GM10847 (cell line): Measurements from ENCODE around the gene PRKCH.

Source experiments
- POLR2A ChIP-seq: IDR thresholded peaks from 2 replicates; pipeline ENCODE4 v1.6.1; 2011; ENCODE audit not compliant: insufficient read length; ENCODE audit errors: extremely low read depth

The PRKCH gene

GRCh38 chr14:61498303-61498702, 176.9 kb downstream of the PRKCH start:
- TF ChIP-seq POLR2A, result no peak

GRCh38 chr14:61498811-61499210, 177.4 kb downstream of the PRKCH start:
- no peak for TF ChIP-seq POLR2A

GRCh38 chr14:61499991-61500390, 178.6 kb downstream of the PRKCH start:
- no peak for TF ChIP-seq POLR2A

- TF ChIP-seq POLR2A, result no peak
Observed at GRCh38 chr14:61501714-61502458, 180.5 kb downstream of the PRKCH start.

DNA sequence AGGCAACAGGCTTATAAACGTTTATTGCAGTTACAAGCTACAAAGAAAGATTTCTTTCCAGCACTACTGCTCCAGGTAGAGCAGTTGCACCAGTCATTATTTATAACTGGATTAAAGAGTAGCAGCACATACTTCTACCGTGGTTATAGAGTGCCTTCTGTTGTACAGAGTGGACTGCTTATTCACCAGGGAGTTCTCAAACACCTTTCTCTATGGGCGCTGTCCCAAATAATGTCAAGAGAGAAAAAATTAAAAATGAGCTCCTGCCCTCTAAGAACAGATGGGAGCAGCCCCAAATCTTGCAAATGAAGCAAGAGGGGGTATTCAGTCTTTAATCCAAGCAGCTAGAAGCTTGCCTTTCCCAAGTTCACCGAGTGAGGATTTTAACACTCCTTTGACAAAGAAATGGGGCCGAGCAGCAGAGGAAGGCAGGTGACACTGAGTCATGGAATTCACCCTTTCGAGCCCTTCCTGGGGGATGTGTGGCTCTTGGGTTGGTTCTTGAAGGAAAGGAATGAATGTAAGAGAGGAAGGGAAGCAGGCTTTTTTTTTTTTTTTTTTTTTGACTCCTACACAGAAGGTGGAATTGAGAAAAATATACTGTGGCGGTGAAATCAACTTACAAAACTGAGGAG, 181.2 kb downstream of the PRKCH start:
- no peak for TF ChIP-seq POLR2A

DNA sequence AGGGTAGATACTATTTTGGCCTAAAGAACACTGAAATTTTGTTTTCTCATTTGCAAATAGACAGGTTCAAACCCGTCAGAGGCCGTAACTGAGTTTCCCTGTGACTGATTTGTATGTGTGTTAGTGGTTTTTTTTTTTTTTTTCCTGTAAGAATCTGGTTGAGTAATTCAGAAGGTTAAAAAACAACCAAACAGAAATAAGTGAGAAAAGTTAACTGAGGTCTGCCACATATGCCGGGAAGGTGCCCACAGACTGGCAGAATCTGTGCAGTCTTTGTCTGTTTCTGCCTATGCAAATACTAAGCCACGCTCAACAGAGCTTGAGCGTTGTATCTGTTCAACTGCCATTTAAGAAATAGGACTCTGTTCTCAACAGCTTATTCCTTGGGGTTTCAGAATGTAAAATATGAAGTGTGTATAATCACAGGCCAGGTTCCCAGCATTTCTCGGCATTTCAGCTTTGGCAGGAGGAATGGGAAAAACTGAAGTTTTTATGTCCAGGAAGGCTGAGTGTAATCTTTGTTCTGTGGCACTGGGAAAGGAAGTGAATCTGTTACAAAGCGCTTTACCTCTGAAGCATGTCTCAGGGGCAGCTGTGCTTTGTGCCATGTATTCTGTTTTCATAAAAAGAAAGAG, 181.9 kb downstream of the PRKCH start:
- TF ChIP-seq POLR2A, result no peak

DNA sequence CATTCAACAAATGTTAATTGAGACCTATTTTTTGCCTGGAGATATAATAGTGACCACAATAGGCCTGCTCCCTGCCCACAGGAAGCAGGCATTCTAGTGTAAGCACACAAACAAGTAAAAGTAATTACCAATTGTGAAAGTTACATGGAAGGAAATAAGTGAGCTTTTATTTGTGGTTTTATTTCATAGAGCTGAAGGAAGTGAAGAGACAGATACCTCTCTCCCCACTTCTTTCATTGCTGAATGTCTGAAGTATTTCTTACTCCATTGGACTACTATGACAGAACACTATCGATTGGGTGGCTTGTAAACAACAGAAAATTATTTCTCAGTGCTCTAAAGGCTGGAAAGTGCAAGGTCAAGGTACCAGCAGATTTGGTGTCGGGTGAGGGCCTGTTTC, 183.5 kb downstream of the PRKCH start:
- TF ChIP-seq POLR2A, result no peak

DNA sequence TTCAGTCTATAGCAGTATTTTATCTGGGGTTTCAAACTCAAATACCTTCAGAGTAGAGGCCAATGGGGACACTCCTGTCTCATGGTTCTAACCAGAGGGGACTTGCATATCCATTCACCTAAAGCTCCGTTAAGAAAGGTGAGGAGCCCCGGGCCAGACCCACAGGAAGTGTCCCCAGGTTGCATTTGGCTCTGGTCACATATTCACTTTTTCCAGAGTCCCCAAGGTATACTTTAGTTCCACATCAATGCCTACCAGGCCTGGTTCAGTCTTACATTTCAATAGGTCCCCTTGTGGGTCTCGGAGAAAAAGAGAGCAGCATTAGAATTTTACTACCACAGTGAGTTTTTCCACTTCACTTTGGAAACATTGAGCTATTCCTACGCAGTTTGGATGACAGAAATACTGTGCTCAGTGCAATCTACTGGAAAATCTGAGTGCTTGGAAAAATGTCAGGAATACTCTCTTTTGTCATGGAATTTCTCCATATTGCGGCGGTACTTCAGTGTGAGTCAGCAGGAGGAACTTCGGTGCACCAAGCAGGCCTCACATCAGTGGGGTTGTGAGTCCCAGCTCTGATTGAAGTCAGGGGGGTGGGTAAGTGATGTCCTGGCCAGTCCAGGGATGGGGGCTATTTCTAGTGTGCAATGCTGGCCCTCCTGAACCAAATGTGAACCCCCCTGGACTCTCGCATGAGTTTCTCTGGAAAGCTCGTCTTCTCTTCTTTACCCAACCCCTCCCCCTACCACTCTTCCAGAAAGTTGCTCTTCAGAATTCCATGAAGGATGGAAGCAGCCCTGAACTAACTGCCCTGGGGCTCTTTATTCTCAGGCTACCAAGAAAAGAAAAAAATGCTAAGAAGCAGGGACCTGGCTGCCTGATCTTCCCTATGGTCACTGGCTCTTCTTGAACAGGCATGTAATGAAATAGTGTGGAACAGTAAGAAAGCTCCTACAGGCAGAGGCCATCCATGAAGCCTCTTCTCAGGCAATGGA, 184.7 kb downstream of the PRKCH start:
- TF ChIP-seq POLR2A, result no peak

- no peak for TF ChIP-seq POLR2A
Observed at GRCh38 chr14:61508526-61508925, 187.1 kb downstream of the PRKCH start.

DNA sequence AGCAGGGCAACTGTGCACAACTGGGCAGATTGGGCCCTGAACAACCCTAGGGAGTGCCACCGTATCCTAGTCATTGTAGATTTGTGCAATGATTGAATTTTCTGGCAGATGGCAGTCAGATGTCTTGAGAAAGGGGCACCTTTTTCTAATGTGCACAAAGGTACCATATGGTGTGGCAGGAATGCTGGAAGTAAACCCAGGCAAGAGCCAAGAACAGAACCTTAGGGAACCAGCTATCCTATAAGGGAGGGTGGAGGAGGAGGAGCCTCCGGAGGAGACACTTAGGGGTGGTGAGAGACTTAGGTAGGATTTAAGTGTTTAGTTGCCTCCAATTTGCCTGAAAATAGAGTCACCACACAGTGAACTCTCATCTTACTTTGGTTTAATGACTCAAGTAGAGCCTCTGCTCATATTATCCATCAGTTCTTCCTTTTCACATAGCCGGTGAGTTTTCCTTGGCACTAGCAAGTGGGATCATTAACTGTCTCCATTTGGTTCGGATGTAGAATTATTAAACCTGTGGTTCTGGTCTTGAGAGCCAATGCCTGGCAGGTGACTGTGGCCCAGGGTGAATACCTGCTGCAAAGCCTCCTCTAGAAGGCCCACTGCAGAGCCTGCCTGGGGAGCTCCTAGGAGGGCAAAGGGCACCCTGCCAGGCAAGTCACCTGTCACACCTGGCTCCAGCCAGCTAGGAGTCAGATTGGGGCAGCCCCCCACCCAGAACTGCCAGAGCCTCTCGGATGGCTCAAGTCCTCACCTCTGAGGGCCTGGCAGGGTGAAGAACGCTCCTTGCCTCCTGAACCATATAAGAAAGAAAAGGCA, 189.6 kb downstream of the PRKCH start:
- TF ChIP-seq POLR2A, result no peak

GRCh38 chr14:61511558-61511948, 190.2 kb downstream of the PRKCH start:
- no peak for TF ChIP-seq POLR2A

DNA sequence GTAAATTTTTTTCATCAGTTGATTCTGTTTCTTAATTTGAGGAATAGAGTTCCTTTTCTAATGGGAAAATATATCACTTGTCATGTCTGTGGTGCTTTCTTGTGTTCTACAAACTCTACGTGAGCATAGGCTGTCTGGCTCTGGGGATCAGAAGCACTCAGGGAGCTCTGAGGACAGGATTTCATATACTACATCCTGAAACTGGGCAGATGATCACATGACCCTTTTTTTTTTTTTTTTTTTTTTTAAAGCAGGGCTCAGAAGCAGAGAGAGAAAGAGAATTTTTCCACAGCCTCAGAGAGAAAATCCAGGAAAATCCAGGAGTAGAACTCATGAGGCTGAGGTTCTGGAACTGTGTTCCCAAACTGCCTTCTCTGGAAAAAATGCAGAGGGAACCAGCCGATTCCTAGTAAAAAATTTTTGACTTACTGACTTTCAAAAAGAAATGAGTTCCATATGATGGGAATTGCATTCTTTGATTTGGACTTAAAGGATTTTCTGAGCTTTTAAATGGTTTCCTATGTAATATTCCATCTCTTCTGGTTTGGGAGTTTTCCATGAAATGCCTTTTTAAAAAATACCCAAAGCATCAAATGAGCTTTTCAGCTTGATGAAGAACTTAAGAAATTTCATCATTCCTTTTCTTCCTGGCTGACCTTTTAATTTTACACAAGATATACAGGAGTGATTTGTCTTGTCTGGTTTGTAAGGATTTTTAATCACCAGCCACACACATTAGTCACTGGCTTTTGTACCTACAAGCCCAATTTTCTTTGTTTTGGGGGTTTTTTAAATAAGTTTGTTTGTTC, 190.9 kb downstream of the PRKCH start:
- no peak for TF ChIP-seq POLR2A

GRCh38 chr14:61513986-61514830, 192.8 kb downstream of the PRKCH start:
- TF ChIP-seq POLR2A, result no peak

DNA sequence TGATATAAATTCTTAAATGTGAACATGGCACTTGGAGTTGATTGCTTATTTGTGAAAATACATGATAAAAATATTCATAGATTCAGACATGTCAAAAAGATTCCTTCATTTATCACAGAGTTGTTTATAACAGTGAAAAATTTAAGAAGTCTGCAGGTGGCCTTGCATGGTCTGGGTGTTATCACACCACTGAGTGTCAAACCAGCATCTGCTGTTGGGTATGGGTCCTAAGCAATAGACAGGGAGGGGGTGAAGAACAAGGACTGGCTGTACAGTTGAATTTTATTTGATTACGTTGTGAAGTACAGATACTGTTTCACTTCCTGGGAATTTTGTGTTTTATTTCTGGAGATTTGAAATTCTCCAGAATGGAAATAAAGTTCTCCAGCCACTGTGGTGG, 193.5 kb downstream of the PRKCH start:
- no peak for TF ChIP-seq POLR2A
